Measurements from ENCODE around the gene CHST1.

- TF ChIP-seq CTCF (IDR thresholded peaks at IDR 0.05) (no peak), EZH2 (IDR thresholded peaks at IDR 0.05) (no peak), EZH2phosphoT487 (IDR thresholded peaks at IDR 0.05) (no peak)
These were observed 5.1 kb upstream of the CHST1 start for GRCh38 chr11:45670386-45671135.
